ENCODE data around the gene SEMA3G. TPM values are rescaled to one million over a fixed set of nuclear protein-coding genes. Genes with fewer than 3 reads are reported as not detected.

SEMA3G gene
- total and polyA plus RNA-seq, 8 donors: 5.7 to 36.5 (median 6.9) TPM

DNA sequence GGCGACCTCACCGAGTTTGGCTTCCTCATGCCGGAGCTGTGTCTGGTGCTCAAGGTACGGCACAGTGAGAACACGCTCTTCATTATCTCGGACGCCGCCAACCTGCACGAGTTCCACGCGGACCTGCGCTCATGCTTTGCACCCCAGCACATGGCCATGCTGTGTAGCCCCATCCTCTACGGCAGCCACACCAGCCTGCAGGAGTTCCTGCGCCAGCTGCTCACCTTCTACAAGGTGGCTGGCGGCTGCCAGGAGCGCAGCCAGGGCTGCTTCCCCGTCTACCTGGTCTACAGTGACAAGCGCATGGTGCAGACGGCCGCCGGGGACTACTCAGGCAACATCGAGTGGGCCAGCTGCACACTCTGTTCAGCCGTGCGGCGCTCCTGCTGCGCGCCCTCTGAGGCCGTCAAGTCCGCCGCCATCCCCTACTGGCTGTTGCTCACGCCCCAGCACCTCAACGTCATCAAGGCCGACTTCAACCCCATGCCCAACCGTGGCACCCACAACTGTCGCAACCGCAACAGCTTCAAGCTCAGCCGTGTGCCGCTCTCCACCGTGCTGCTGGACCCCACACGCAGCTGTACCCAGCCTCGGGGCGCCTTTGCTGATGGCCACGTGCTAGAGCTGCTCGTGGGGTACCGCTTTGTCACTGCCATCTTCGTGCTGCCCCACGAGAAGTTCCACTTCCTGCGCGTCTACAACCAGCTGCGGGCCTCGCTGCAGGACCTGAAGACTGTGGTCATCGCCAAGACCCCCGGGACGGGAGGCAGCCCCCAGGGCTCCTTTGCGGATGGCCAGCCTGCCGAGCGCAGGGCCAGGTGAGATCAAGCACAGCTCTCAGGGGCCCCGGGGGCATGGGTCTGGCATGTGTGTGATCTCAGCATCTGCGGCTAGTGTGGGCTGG is 43.1 kb upstream of the SEMA3G start:
- H3K36me3 ChIP-seq: peaks cover 0 to 90% of the 10 kb centered on the region in 2 donors
- DNase-seq: no peak
- intact Hi-C loops (cut with DNase I): no loop called here

DNA sequence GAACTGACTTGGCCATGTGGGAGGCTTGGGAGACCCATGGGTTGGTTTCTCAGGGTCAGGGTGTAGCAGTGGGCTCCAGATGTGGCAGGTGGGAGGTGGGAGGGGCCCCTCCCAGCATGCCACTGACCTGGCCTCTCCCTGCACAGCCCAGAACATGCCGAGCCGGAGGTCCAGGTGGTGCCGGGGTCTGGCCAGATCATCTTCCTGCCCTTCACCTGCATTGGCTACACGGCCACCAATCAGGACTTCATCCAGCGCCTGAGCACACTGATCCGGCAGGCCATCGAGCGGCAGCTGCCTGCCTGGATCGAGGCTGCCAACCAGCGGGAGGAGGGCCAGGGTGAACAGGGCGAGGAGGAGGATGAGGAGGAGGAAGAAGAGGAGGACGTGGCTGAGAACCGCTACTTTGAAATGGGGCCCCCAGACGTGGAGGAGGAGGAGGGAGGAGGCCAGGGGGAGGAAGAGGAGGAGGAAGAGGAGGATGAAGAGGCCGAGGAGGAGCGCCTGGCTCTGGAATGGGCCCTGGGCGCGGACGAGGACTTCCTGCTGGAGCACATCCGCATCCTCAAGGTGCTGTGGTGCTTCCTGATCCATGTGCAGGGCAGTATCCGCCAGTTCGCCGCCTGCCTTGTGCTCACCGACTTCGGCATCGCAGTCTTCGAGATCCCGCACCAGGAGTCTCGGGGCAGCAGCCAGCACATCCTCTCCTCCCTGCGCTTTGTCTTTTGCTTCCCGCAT is 42.3 kb upstream of the SEMA3G start:
- H3K9me3 ChIP-seq: no peaks in the 10 kb centered on the region
- TF ChIP-seq, protein P1, sequence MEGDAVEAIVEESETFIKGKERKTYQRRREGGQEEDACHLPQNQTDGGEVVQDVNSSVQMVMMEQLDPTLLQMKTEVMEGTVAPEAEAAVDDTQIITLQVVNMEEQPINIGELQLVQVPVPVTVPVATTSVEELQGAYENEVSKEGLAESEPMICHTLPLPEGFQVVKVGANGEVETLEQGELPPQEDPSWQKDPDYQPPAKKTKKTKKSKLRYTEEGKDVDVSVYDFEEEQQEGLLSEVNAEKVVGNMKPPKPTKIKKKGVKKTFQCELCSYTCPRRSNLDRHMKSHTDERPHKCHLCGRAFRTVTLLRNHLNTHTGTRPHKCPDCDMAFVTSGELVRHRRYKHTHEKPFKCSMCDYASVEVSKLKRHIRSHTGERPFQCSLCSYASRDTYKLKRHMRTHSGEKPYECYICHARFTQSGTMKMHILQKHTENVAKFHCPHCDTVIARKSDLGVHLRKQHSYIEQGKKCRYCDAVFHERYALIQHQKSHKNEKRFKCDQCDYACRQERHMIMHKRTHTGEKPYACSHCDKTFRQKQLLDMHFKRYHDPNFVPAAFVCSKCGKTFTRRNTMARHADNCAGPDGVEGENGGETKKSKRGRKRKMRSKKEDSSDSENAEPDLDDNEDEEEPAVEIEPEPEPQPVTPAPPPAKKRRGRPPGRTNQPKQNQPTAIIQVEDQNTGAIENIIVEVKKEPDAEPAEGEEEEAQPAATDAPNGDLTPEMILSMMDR (IDR thresholded peaks at IDR 0.05): no peak
- H3K36me3 ChIP-seq: peaks cover 0 to 90% of the 10 kb centered on the region in 2 donors
- no peak overlapping the region for H3K4me3 ChIP-seq
- no peak for ATAC-seq
- intact Hi-C loops (cut with DNase I): no loop called here
- H3K4me1 ChIP-seq: peaks cover 4 to 32% of the 10 kb centered on the region in 2 donors
- DNase-seq: peak in 1 of 4 donors; percentile 64
- no peaks in the 10 kb centered on the region for H3K27me3 ChIP-seq
- H3K27ac ChIP-seq: no peak overlapping the region

More for the DNA sequence above, 43.1 kb upstream of the SEMA3G start:
- H3K27ac ChIP-seq: no peak overlapping the region
- peaks cover 7 to 40% of the 10 kb centered on the region in 2 donors for H3K4me1 ChIP-seq
- no peak for ATAC-seq
- H3K27me3 ChIP-seq: no peaks in the 10 kb centered on the region
- TF ChIP-seq, protein P1 (IDR thresholded peaks at IDR 0.05): no peak
- H3K4me3 ChIP-seq: no peak overlapping the region
- H3K9me3 ChIP-seq: no peaks in the 10 kb centered on the region

DNA sequence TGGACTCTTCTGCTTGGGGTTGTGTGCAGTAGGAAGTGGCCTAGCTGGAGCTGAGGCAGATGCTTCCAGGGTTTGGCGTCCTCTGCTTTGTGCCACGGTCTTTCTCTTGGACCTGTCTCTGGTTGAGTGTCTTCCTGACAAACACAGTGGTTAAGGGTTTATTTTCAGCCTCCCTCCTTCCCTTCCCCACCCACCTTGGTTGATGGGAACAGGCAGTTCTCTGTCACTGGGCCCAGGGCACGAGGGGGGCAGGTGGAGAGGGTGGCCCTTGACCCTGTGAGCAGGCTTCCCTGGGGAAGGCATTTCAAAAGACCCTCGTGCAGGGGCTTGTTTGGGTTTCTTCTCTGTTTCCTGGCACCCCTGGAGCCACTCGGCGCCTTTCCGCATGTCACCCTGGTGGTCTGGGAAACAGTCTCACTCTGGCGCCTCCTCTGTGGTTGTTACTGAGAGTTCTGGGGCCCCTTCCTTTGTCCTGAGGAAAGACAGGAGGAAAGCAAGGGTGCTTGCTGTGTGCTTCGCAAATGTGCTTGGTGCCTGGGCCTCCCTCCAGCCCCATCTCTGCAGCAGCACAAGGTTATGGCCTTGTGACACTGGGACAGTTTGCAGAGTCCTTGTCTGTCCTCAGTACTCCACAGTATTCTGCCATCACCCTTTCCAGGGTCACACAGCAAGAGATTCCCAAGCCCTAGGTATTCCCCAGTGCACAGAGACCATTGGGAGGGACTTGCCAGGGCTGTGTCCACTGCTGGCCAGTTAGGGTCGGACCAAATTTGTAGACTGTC is 40.0 kb upstream of the SEMA3G start:
- Histone ChIP-seq H3K36me3 (peaks cover 0 to 90% of the 10 kb centered on the region in 2 donors), H3K9me3 (no peaks in the 10 kb centered on the region), H3K27ac (peak overlapping the region in 1 of 2 donors; percentile 40), H3K27me3 (no peaks in the 10 kb centered on the region), H3K4me3 (no peak overlapping the region), H3K4me1 (peaks cover 0 to 8% of the 10 kb centered on the region in 2 donors)
- no peak for ATAC-seq
- intact Hi-C loops (cut with DNase I): no loop called here
- TF ChIP-seq, protein P1 (IDR thresholded peaks at IDR 0.05): no peak
- DNase-seq: peak in 1 of 4 donors; percentile 29

DNA sequence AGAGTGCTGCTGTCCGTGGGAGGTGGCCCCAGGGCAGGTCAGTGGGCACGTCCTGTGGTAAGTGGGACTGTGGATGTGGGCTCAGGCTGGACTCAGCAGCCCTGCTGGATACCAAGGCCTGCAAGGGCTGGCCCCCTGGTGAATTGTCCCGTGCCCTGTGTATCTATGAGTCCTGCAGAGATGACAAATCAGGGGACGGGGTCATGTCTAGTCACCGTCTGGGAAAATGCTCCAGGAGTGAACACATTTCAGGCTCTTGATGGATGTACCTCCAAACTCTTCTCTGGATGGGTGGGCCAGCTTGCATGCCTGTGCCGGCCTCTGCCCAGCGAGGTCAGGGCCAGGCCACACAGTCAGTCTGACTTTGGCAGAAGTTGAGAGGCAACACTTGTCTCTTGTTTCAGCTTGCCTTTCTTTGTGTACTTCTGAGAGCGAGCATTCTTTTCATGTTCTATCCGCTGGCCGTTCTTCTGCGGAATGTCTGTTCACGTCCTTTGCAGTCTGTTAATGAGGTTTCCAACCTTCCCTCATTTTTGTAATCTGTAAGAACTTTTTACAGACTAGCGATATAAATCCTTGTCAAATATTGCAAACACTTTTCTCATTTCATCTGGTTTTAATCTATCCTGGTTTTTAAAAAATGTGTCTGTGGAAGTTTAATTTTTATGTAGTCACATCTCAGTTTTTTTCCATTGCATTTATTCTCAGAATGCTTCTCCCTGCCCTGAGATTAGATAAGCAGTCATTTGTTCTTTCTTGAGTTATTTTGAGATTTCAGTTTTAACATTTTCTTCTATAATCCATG is 38.9 kb upstream of the SEMA3G start:
- DNase-seq (peak in 3 of 4 donors; percentile 22 to 53 (median 38)), ATAC-seq (peak; percentile 17)
- peaks cover 0 to 90% of the 10 kb centered on the region in 2 donors for H3K36me3 ChIP-seq
- peaks cover 0 to 4% of the 10 kb centered on the region in 2 donors for H3K4me1 ChIP-seq
- no peaks in the 10 kb centered on the region for H3K9me3 ChIP-seq
- TF ChIP-seq, protein P1 (IDR thresholded peaks at IDR 0.05): no peak
- H3K4me3 ChIP-seq: no peak overlapping the region
- H3K27ac ChIP-seq: peak overlapping the region; percentile 16 to 40
- H3K27me3 ChIP-seq: no peaks in the 10 kb centered on the region
- intact Hi-C loops (cut with DNase I): no loop called here

Measured in left lung (tissue), 10 donors.